Ishikawa (cell line): ENCODE measurements around the gene AKNAD1.

ENCODE experiments used
- CEBPB ChIP-seq: IDR thresholded peaks from 2 replicates; pipeline ENCODE4 v1.6.1; 2012
- CREB1 ChIP-seq: IDR thresholded peaks from 2 replicates; pipeline ENCODE4 v1.6.1; 2012; ENCODE audit warnings: low read depth
- EGR1 ChIP-seq: IDR thresholded peaks from 2 replicates; pipeline ENCODE4 v1.6.1; 2012
- EP300 ChIP-seq: IDR thresholded peaks from 2 replicates; pipeline ENCODE4 v1.6.1; 2012; ENCODE audit warnings: borderline replicate concordance
- FOXM1 ChIP-seq: IDR thresholded peaks from 2 replicates; pipeline ENCODE4 v1.6.1; 2012; ENCODE audit warnings: low read depth, borderline replicate concordance
- MAX ChIP-seq: IDR thresholded peaks from 2 replicates; pipeline ENCODE4 v1.6.1; 2012
- NFIC ChIP-seq: IDR thresholded peaks from 2 replicates; pipeline ENCODE4 v1.6.1; 2012
- RAD21 ChIP-seq: IDR thresholded peaks from 2 replicates; pipeline ENCODE4 v1.6.1; 2012; ENCODE audit warnings: low read depth
- REST ChIP-seq: IDR thresholded peaks from 2 replicates; pipeline ENCODE4 v1.6.1; 2012; ENCODE audit warnings: low read depth, mild to moderate bottlenecking
- TAF1 ChIP-seq: IDR thresholded peaks from 2 replicates; pipeline ENCODE4 v1.6.1; 2012; ENCODE audit warnings: low read depth, mild to moderate bottlenecking
- TCF12 ChIP-seq: IDR thresholded peaks from 2 replicates; pipeline ENCODE4 v1.6.1; 2012; ENCODE audit warnings: low read depth
- TEAD4 ChIP-seq: IDR thresholded peaks from 2 replicates; pipeline ENCODE4 v1.6.1; 2012
- USF1 ChIP-seq: IDR thresholded peaks from 2 replicates; pipeline ENCODE4 v1.6.1; 2012
- YY1 ChIP-seq: IDR thresholded peaks from 2 replicates; pipeline ENCODE4 v1.6.1; 2012; ENCODE audit warnings: low read depth
- ZBTB7A ChIP-seq: IDR thresholded peaks from 2 replicates; pipeline ENCODE4 v1.6.1; 2012; ENCODE audit warnings: low read depth

AKNAD1 gene

GRCh38 chr1:108862698-108863477, 6.0 kb upstream of the AKNAD1 start:
- TF ChIP-seq RAD21 (no peak), NFIC (no peak), CEBPB (no peak), ZBTB7A (no peak), TCF12 (no peak), YY1 (no peak), CREB1 (no peak), USF1 (no peak), EP300 (no peak), TEAD4 (no peak), FOXM1 (no peak), EGR1 (no peak), REST (no peak), TAF1 (no peak), MAX (no peak)

- no peak for TF ChIP-seq REST
- TF ChIP-seq NFIC: no peak
- no peak for TF ChIP-seq TAF1
- no peak for TF ChIP-seq EGR1
- no peak for TF ChIP-seq FOXM1
- no peak for TF ChIP-seq RAD21
- TF ChIP-seq USF1: no peak
- no peak for TF ChIP-seq CEBPB
- TF ChIP-seq ZBTB7A: no peak
- no peak for TF ChIP-seq TEAD4
- TF ChIP-seq MAX: no peak
- no peak for TF ChIP-seq TCF12
- no peak for TF ChIP-seq CREB1
- no peak for TF ChIP-seq EP300
- no peak for TF ChIP-seq YY1
These were observed 5.2 kb upstream of the AKNAD1 start for GRCh38 chr1:108862017-108862610.

GRCh38 chr1:108861566-108861965, 4.7 kb upstream of the AKNAD1 start:
- no peak for TF ChIP-seq TCF12
- TF ChIP-seq ZBTB7A: no peak
- TF ChIP-seq NFIC: no peak
- TF ChIP-seq MAX: no peak
- TF ChIP-seq EGR1: no peak
- no peak for TF ChIP-seq CEBPB
- TF ChIP-seq CREB1: no peak
- no peak for TF ChIP-seq TEAD4
- no peak for TF ChIP-seq USF1
- TF ChIP-seq RAD21: no peak
- no peak for TF ChIP-seq TAF1
- no peak for TF ChIP-seq EP300
- TF ChIP-seq YY1: no peak
- TF ChIP-seq REST: no peak
